Stromal cell of bone marrow (primary cell): ENCODE results near the gene C19orf47.
"Not testable (repeated sequence)": the region's sequence is repeated elsewhere in the genome, so short reads cannot be mapped to it uniquely, and the experiment has no call there.

Source experiments
- DNase-seq: peaks from one replicate; pipeline ENCODE4 v3.0.0-alpha.2; 2012; ENCODE audit warnings: low read depth

Gene C19orf47

DNA sequence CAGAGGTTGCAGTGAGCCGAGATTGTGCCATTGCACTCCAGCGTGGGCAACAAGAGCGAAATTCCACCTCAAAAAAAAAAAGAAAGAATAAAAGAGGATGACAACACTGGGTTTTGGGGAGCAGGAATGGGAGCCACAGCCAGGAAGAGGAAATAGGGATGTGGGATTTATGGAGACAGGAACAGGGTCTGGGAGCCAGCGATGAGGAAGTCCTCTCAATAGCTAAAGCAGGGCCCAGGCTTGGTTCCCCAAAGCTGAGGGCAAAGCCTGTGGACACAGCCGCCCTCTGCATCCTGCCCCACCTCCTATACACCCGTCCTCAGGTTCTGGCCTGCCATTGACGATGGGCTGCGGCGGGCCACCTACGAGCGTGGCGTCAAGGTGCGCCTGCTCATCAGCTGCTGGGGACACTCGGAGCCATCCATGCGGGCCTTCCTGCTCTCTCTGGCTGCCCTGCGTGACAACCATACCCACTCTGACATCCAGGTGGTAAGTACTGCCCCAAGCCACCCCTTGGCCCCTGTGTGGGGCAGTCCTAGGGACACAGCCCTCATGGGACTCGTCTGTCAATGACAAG, 28.2 kb upstream of the C19orf47 start:
- DNase-seq, result no peak

DNA sequence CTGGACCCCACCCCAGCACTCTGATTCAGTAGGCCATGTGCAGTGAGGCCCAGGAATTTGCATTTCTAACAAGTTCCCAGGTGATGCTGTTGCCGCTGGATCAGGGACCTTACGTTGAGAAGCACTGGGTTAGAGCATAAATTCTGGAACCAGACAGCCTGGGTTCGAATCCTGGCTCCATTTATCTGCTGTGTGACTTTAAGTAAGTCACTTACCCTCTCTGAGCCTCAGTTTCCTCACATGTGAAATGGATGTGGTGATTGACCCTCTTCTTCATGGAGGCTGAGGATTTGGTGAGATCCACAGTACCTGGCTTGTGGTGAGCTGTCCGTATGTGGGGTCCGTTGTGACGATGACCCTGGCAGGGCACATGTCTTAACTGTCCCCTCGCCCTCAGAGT, 25.9 kb upstream of the C19orf47 start:
- no peak for DNase-seq

DNA sequence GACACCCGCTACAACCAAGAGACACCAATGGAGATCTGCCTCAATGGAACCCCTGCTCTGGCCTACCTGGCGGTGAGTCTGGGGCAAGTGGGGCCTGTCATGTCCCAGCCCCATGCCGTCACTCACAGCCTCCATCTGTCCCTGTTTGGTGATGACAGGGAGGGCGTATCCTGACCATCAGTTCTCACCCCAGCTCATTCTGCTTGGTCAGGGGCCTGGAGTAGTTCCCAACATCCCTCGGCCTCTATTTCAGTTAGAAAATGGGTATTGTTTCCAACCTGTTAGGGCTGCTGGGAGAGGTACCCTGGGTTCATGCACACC, 23.6 kb upstream of the C19orf47 start:
- no peak for DNase-seq

DNA sequence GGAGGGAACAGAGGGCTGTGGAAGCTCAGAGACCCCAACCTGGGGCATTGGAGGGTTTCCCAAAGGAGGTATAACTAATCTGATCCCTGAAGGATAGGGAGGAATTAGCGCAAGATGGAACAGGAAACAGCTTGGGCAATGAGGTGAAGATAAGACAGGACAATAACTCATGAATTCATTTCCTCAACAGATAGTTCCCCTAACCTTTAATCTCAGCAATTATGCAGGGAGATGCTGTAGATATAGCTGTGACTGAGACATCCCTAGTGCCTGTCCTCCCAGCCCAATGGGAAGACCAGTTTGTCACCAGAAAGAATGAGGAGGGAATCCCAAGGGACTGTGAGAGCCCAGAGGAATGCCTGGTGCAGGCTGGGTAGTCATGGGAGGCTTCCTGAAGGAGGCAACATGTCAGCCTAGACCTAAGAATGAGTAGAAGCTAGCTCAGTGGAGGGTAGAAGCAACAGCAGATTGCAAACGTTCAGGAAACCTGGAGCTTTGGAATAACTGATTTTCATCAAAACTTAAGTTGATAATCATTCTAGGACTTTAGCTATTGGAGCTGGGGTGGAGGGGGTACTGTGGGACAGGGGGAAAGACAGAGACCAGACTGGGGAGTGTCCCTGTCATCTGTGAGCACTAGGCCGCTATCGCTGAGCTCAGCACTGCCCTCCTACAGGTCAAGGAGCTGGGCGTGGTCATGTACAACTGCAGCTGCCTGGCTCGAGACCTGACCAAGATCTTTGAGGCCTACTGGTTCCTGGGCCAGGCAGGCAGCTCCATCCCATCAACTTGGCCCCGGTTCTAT, 23.0 kb upstream of the C19orf47 start:
- DNase-seq, result no peak

DNA sequence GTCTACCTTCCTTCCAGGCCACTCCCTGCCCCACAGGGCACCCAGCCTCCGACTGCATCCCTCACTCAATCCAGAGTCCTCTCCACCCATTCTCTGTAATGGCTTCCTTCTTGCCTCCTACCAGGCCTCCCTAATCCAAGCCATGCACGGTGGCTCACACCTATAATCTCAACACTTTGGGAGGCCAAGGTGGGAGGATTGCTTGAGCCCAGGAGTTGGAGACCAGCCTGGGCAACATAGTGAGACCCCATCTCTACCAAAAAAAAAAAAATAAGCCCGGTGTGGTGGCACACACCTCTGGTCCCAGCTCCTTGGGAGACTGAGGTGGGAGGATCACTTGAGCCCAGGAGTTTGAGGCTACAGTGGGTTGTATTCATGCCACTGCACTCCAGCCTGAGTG, 22.1 kb upstream of the C19orf47 start:
- not testable (repeated sequence) for DNase-seq

DNA sequence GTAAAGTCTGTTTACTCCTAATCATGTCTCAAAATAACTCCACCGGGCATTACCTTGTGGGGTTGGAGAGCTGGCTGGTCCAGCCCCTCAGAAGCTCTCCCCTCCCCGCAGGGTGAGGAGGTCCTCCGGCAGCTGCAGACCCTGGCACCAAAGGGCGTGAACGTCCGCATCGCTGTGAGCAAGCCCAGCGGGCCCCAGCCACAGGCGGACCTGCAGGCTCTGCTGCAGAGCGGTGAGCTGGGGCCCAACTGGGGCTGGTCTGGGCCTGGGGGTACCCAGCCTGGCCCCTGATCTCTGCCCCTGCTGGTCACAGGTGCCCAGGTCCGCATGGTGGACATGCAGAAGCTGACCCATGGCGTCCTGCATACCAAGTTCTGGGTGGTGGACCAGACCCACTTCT, 21.6 kb upstream of the C19orf47 start:
- no peak for DNase-seq

DNA sequence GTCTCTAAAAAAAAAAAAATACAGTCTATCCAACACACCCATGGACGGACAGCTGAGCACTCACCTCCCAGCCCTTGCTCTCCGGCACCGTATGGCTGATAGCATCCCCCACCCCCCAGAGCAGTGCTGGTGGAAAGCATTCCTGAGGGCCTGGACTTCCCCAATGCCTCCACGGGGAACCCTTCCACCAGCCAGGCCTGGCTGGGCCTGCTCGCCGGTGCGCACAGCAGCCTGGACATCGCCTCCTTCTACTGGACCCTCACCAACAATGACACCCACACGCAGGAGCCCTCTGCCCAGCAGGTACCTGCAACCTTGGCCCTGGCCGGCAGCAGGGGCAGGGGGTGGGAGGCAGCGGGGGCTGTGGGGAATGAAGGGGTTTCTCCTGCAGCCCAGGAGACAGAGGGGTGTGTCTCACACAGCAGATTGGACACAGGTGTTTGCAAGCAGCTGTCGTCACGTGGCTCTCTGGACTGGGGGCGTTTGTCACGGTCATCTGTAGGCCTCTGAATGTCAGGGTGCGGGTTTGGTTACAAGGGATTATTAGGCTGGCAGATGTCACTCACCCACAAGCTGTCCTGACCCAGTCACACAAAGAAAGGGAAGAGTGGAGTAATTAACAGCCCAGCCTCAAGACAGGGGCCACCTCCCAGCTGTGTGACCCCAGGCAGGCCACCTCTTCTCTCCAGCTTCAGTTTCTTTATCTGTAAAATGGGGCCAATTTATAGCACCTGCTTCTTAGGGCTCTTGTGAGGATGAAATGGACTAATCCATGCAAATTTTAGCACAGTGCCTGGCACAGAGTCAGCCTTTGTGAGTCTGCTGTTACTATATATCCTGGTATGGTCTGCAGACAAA, 19.6 kb upstream of the C19orf47 start:
- DNase-seq, result no peak

DNA sequence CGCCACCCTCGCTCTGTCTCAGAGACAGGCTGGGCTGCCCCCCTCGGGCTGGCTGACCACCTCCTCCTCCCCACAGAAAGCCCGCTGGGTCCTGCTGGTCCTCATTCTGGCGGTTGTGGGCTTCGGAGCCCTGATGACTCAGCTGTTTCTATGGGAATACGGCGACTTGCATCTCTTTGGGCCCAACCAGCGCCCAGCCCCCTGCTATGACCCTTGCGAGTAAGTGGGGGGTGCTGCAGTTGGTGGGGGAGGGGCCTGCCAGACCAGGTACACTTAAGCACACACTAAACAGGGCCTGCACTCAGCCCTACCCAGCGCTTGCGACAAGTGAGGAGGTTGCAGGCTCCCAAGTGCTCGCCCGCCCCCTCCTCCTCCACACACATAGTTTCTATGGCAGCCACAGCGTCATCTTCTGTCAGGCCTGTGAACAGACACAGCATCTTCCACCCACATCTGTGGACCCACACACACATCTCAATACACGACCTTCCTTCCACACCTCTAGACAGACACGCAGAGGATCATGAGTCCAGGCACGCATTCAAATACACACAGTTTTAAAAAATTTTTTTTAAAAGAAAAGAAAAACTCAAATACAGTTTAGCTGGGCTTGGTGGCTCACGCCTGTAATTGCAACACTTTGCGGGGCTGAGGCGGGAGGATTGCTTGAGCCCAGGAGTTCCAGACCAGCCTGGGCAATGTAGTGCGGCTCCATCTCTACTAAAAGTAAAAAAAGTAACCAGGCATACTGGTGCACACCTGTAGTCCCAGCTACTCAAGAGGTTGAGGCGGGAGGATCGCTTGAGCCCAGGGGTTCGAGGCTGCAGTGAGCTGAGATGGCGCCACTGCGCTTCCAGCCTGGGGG, 18.7 kb upstream of the C19orf47 start:
- no peak for DNase-seq

DNA sequence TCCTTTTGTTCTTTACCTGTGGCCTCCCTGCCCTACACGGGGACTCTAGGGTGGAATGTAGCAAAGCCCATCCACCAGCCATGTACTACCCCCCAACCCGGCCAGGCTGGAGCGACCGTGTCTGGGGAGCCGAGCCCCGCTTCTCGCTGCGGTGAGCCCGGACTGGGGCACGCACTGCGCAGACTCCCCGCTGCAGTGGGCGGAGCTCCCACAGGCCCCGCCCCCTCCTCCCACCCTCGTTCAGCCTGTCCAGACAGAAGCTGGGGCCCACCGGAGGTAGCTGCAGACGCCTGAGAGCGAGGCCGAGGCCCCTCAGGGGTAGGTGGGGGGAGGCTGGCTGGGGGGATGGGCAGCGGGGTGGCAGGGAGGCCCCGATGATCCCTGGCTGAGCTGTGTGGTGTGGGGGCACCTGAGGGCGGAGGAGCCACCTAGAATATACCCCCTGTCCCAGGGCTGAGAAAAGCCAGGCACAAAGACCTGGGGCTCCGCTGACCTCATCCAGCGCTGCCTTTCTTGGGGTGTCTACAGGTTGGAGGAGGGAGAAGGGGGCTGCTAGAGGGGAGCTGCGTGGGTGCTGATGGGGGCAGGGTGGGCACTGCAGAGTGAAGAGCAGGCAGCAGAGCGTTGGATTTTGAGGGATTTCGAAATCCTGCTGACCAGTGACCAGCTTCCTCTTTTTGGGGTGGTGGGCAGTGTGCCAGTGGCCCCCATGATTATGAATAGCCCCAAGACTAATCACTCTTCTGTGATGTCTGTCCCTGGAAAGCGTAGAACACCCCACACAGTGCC, 17.6 kb upstream of the C19orf47 start:
- peak; percentile 28 for DNase-seq

DNA sequence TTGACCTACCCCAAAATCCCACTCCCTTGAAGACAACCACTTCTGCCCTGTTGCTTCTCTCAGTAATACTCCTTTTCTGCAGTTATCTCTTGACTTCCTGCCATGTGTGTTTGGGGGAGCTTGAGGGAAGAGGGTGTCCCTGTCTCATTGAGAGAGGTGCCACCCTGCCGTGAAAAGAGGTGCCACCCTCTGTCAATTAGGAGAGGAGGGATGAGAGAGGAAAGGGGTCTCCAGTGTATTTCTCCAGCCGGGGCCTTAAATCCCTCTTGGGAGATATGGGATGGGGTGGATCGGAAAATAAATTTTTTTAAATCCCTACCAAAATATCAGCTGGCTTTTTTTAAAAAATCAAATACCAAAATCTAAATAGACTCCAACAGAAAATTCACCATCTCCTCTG, 16.8 kb upstream of the C19orf47 start:
- no peak for DNase-seq

DNA sequence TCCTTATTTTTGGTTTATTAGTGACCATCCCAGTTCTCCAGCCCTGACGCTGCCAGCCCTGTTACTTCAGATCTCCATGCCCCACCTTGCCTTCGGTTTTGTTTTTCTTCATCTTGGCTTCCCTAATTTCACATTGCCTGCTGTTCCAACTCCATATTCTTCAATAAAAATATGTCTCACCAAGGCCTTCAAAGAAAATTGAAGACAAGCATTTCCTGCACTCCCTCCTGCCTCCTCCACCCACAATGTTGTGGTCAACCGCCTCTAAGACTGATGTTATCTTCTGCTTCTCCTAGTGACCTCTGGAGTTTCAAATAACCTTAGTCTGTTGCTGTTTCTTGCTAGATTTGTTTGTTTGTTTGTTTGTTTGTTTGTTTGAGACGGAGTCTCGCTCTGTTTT, 14.9 kb upstream of the C19orf47 start:
- DNase-seq, result no peak

DNA sequence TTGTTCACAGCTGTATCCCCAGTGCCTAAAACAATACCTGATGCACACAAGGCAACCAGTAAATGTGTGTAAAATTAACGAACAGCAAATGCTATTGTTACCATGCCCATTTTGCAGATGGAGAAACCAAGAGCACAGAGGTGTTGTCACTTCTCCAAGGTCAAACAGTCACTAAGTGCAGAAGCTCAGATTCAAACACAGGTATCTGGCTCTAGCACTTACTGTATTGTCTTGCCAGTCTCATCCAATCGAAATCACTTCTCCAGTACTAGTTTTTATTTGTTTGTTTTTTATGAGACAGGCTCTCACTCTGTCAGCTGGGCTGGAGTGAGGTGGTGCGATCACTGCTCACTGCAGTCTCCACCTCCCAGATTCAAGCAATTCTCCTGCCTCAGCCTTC, 14.0 kb upstream of the C19orf47 start:
- DNase-seq, result no peak

DNA sequence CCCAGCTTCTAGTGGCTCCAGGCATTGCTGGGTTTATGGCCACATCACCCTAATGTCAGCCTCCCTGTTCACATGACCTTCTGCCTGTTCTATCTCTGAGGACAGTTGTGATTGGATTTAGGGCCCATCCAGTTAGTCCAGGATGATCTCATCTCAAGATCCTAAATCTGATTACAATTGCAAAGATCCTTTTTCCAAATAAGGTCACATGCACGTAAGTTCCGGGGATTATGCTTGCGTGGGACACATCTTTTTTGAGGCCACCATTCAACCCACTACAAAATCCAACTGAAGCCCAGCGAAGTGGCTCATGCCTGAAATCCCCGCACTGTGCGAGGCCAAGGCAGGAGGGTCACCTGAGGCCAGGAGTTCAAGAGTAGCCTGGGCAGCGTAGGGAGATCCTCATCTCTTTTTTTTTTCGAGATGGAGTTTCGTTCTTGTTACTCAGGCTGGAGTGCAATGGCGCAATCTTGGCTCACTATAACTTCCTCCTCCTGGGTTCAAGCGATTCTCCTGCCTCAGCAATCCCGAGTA, 12.6 kb upstream of the C19orf47 start:
- no peak for DNase-seq

DNA sequence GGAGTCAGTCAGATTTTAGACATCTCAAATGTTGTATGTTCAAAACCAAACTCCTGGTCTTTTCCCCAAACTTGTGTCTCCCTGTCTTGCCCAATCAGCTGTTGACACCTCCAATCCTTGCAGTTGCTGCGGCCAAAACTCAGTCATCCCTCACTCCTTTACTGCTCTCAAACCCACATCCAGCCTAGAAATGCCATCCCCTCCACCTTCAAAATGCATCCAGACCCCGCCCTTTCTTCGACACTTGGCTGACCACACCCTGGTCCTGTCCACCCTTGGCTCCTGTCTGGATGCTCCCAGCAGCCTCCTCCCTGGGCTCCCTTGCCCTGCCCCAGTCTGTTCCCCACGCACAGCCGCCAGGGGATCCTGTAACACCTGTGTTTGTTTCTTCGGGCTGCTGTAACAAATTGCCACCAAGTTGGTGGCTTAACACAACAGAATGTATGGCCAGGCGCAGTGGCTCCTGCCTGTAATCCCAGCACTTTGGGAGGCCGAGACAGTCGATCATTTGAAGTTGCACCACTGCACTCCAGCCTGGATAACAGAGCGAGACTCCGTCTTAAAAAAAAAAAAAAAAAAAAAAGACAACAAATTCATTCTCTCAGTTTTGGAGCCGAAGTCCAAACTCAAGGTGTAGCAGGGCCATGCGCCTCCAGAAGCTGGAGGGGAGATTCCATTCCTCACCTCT, 12.0 kb upstream of the C19orf47 start:
- DNase-seq, result no peak

DNA sequence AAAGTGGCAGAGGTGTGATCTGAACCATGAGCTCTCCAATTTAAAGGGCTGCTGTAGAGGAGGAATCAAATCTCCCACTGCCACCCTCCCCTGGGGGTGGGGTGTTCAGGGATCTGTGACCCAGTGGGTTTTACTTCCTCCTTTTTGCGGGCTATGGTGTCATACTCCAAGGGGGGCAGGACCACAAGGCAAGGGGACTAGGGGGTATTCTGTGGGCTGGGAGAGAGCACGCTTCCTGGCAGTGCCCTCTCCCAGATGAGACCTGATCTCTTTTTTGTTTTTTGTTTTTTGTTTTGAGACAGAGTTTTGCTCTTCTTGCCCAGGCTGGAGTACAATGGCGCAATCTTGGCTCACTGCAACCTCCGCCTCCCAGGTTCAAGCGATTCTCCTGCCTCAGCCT, 10.6 kb upstream of the C19orf47 start:
- DNase-seq, result no peak

DNA sequence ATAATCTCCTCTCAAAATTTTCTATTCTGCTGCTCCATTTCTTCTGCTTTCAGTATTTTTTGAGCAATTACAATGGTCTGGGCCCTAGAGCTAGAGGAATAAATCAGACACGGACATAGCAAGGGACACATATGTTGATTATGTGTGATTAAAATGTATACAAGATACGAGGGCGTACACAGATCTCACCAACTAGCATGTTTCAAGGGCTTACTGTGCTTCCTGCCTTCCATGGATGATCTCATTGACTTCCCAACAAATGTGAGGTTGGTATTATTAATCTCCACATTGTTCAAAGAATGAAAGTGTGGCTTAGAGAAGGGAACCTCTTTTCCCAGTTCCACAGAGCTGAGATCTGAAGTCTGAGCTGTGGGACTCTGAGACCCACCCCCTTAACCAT, 9.4 kb upstream of the C19orf47 start:
- no peak for DNase-seq

DNA sequence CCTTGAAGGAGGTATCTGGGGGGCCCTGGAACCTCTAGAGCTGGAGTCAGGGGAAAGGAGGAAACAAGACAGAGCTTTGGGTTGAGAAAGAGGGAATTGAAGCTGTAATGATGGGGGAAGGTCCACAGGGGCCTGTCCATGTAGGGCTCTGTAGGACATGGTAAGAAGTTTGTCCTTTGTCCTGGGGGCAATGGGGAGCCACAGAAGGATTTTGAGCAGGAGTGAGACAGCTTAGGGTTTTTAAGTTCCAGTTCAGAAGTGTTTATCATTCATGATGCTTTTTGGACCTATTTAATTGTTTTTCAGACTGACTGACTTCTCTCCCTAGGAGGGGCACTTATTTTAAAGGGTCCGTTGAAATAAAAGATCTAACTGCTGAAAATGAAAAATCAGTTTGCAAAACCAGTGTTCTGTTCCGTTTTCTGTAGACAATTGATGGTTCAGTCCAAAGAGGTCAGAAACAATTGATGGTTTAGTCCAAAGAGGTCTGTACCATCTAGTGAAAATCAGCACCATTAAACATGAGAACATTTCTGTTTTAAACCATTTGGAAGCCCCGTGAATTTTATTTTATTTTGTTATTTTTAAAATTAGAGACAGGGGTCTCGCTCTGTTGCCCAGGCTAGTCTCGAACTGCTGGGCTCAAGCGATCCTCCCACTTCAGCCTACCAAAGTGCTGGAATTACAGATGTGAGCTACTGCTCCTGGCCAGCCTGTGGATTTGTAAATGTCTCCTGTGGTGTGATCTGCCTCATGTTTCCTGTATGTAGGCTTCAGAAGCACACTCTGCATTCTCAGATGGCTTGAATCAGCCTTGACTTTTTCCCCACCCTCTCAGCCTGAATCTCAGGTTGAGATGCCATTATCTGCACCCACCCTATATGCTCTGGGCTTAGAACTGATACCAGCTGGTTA, 8.7 kb upstream of the C19orf47 start:
- DNase-seq, result no peak

DNA sequence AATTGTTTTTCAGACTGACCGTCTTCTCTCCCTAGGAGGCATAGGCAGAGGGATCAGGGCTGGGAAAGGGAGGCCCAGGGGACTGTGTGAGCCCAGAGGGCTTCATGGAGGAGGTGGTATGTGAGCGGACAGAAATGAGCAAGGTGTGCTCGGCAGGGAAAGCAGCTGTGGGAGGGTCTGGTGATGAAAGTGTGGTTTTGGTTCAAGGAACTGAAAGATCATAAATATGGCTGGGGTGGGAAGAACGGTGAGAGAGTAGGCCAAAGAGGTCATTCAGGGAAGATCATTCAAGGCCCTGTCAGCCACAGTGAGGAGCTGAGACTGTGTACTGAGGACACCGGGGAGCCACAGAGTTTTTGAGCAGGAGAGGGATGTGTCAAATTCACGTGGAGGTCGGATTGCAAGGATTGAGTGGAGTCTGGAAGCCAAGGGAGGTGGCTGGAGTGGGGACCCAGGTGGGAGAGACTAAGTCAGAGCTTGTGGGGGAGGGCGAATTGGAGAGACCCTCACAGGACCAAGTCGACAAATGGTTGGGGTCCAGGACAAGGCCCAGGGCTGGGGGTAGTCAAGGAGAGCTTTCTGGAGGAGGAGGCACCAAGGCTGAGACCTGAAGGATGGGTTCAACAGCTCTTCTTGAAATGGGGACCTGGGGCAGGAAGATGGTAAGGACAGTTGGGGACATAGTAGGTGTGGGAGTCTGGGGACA, 7.9 kb upstream of the C19orf47 start:
- no peak for DNase-seq
